HepG2 (cell line): ENCODE data around the gene NAB2. TPM values are rescaled to one million over a fixed set of nuclear protein-coding genes. Genes with fewer than 3 reads are reported as not detected.

Experiments used
- ARNT2 ChIP-seq: sonication (generic); formaldehyde crosslinking; IDR thresholded peaks from 2 replicates; pipeline ENCODE4 v1.8.0; 2022; ENCODE audit warnings: mild to moderate bottlenecking, low read depth, missing genetic modification reagents, moderate library complexity
- ATF7-NPFF ChIP-seq: sonication (generic); formaldehyde crosslinking; IDR thresholded peaks from 2 replicates; pipeline ENCODE4 v1.8.1; 2023; ENCODE audit warnings: mild to moderate bottlenecking, low read depth, missing genetic modification reagents, moderate library complexity
- GPN1 ChIP-seq: sonication (generic); formaldehyde crosslinking; IDR thresholded peaks from 2 replicates; pipeline ENCODE4 v1.5.1; 2020; ENCODE audit warnings: missing genetic modification reagents, borderline replicate concordance
- KLF16 ChIP-seq, 2 experiments: sonication (generic) in 1 of 2; formaldehyde crosslinking in 1 of 2; IDR thresholded peaks; 2 replicates each; pipeline versions ENCODE4 v1.6.1 to v1.8.0; 2016 to 2023; ENCODE audit warnings: missing genetic modification reagents in 2 of 2, missing compliant biosample characterization in 1 of 2
- MEF2D ChIP-seq: sonication (generic); formaldehyde crosslinking; IDR thresholded peaks from 2 replicates; pipeline ENCODE4 v1.5.1; 2020; ENCODE audit warnings: mild to moderate bottlenecking, missing genetic modification reagents
- MYC ChIP-seq: sonication (generic); formaldehyde crosslinking; IDR thresholded peaks from 2 replicates; pipeline ENCODE4 v1.9.0; 2021; ENCODE audit warnings: missing genetic modification reagents, borderline replicate concordance
- RCOR2 ChIP-seq: IDR thresholded peaks from 2 replicates; pipeline ENCODE4 v1.6.1; 2016; ENCODE audit warnings: missing biosample characterization, missing genetic modification reagents
- TBX2 ChIP-seq: sonication (generic); formaldehyde crosslinking; IDR thresholded peaks from 2 replicates; pipeline ENCODE4 v1.5.0; 2020; ENCODE audit warnings: missing genetic modification reagents, mild to moderate bottlenecking, borderline replicate concordance
- XBP1 ChIP-seq: sonication (generic); formaldehyde crosslinking; IDR thresholded peaks from 2 replicates; pipeline ENCODE4 v1.5.0; 2020; ENCODE audit warnings: missing genetic modification reagents
- ZBTB40 ChIP-seq, 2 experiments: fragments of 450-650 bp in 1 of 2; sonication (generic) in 1 of 2; formaldehyde crosslinking in 1 of 2; IDR thresholded peaks; 2 replicates each; pipeline versions ENCODE4 v1.6.1 to v1.8.0; 2016 to 2022; ENCODE audit warnings: antibody characterized with exemption in 1 of 2, mild to moderate bottlenecking in 1 of 2, missing genetic modification reagents in 1 of 2
- ZNF124 ChIP-seq: sonication (generic); formaldehyde crosslinking; IDR thresholded peaks from 2 replicates; pipeline ENCODE4 v1.4.0; 2020; ENCODE audit warnings: missing genetic modification reagents
- ZNF24 ChIP-seq: fragments of 450-650 bp; IDR thresholded peaks from 2 replicates; pipeline ENCODE4 v1.6.1; 2017; ENCODE audit warnings: antibody characterized with exemption, mild to moderate bottlenecking
- ZNF292 ChIP-seq: sonication (generic); formaldehyde crosslinking; IDR thresholded peaks from 2 replicates; pipeline ENCODE4 v1.8.1; 2022; ENCODE audit warnings: mild to moderate bottlenecking, low read depth, missing genetic modification reagents, borderline replicate concordance
- ZNF367 ChIP-seq: sonication (generic); formaldehyde crosslinking; IDR thresholded peaks from 2 replicates; pipeline ENCODE4 v1.4.0; 2020; ENCODE audit warnings: missing genetic modification reagents, borderline replicate concordance
- ZNF550 ChIP-seq: sonication (generic); formaldehyde crosslinking; IDR thresholded peaks from 2 replicates; pipeline ENCODE4 v1.4.0; 2020; ENCODE audit warnings: mild to moderate bottlenecking, missing genetic modification reagents, borderline replicate concordance
- ZNF615 ChIP-seq: sonication (generic); formaldehyde crosslinking; IDR thresholded peaks from 2 replicates; pipeline ENCODE4 v1.5.0; 2020; ENCODE audit warnings: mild to moderate bottlenecking, missing genetic modification reagents, borderline replicate concordance
- ZNF660 ChIP-seq: sonication (generic); formaldehyde crosslinking; IDR thresholded peaks from 2 replicates; pipeline ENCODE4 v1.5.1; 2020; ENCODE audit warnings: mild to moderate bottlenecking, low read depth, missing genetic modification reagents, borderline replicate concordance
- ZNF772 ChIP-seq: sonication (generic); formaldehyde crosslinking; IDR thresholded peaks from 2 replicates; pipeline ENCODE4 v1.5.0; 2020; ENCODE audit warnings: mild to moderate bottlenecking, missing genetic modification reagents
- ZSCAN9 ChIP-seq: IDR thresholded peaks from 2 replicates; pipeline ENCODE4 v1.6.1; 2016; ENCODE audit warnings: borderline replicate concordance
- polyA plus RNA-seq, 8 experiments: library from polyadenylated mRNA; depleted of rRNA in 3 of 8; stranded (reverse) in 7 of 8; unstranded in 1 of 8; fragments of >200 nt; fragmentation: Illumina TruSeq in 4 of 8; extraction: Trizol in 4 of 8; gene quantifications; 2 replicates each; pipeline versions ENCODE4 v1.2.1 to v1.2.3, GENCODE V29; 2011 to 2016; ENCODE audit warnings: low read depth in 4 of 8, missing spikeins in 1 of 8, mixed read lengths in 1 of 8; ENCODE audit not compliant: insufficient read depth in 1 of 8
- total RNA-seq, 5 experiments: library from RNA; depleted of rRNA; stranded (reverse); fragments of >200 nt; fragmentation: Illumina TruSeq; extraction: Trizol; gene quantifications; 2 replicates each; pipeline ENCODE4 v1.2.3, GENCODE V29; 2016; ENCODE audit warnings: low read depth in 1 of 5
- TF ChIP-seq, protein P1 (sequence below): sonication (generic); formaldehyde crosslinking; IDR thresholded peaks from 2 replicates; pipeline ENCODE4 v1.4.0; 2020; ENCODE audit warnings: mild to moderate bottlenecking, low read depth, missing genetic modification reagents
- TF ChIP-seq, protein P2 (sequence below): sonication (generic); formaldehyde crosslinking; IDR thresholded peaks from 2 replicates; pipeline ENCODE4 v1.4.0; 2020; ENCODE audit warnings: low read depth, mild to moderate bottlenecking, missing genetic modification reagents

The NAB2 gene
- total and polyA plus RNA-seq, 2 of the 13 experiments (the other 11 are each of a cell fraction or from before 2014, with no cell fraction given): 11.7 to 12.9 TPM

DNA sequence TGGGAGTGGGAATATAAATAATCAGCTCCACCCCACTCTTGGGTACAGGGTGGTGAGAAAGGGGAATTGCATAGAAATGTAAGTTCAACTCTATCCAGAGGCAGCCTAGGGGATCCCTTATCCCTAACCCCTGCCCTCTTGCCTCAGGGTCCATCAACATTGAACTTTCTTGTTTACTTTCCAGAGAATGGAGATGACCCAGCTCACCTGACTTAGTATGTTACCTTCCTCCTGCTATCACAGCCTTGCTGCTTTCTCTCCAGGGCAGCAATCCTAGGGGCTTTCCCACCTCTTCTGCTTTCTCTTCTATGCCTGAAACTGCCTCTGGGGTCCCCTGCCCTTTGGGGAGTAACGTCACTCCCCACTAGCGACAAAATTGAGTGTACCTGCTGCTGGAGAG lies 42.0 kb downstream of the NAB2 start (continued):
- TF ChIP-seq, protein P1, sequence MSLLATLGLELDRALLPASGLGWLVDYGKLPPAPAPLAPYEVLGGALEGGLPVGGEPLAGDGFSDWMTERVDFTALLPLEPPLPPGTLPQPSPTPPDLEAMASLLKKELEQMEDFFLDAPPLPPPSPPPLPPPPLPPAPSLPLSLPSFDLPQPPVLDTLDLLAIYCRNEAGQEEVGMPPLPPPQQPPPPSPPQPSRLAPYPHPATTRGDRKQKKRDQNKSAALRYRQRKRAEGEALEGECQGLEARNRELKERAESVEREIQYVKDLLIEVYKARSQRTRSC (CRISPR knock-in tag): no peak
- TF ChIP-seq ZSCAN9 (CRISPR knock-in tag) (no peak), TBX2 (CRISPR knock-in tag) (peak; percentile 39; the same call in 1 of the 2 replicates), ZNF292 (CRISPR knock-in tag) (no peak), GPN1 (CRISPR knock-in tag) (no peak), XBP1 (no peak), ZNF772 (no peak), ZNF124 (CRISPR knock-in tag) (0 out of 2 replicates have a peak, but pooled peaks have one; percentile 28), MEF2D (CRISPR knock-in tag) (no peak), ZBTB40 (IDR thresholded peaks at IDR 0.05) (no peak), ZBTB40 (CRISPR knock-in tag; IDR thresholded peaks at IDR 0.05) (no peak), MYC (CRISPR knock-in tag) (no peak), KLF16 (CRISPR knock-in tag; IDR thresholded peaks at IDR 0.05) (peak in 1 of 2 experiments; percentile 28; a peak in 1 of 4 replicates), ATF7-NPFF (no peak), ZNF615 (CRISPR knock-in tag) (no peak), RCOR2 (peak; percentile 68), ZNF24 (no peak), ZNF550 (CRISPR knock-in tag) (no peak), ZNF660 (CRISPR knock-in tag) (no peak), ARNT2 (CRISPR knock-in tag) (no peak; the same call in 1 of the 2 replicates), ZNF367 (no peak)
- TF ChIP-seq, protein P2, sequence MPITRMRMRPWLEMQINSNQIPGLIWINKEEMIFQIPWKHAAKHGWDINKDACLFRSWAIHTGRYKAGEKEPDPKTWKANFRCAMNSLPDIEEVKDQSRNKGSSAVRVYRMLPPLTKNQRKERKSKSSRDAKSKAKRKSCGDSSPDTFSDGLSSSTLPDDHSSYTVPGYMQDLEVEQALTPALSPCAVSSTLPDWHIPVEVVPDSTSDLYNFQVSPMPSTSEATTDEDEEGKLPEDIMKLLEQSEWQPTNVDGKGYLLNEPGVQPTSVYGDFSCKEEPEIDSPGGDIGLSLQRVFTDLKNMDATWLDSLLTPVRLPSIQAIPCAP (CRISPR knock-in tag): no peak
